A549 (cell line): ENCODE results near the gene FAM107B. TPM values are rescaled to one million over a fixed set of nuclear protein-coding genes. Genes with fewer than 3 reads are reported as not detected.

Experiments used
- ATAC-seq, 2 experiments: fragments of 200-7000 bp in 1 of 2; fragments of >200 bp in 1 of 2; cut with Nextera tagmentation in 1 of 2; cut with Tn5 transposase in 1 of 2; 3 replicates each; pipeline versions ENCODE4 v1.8.0 to v1.9.1; 2018 to 2020; ENCODE audit warnings: mild to moderate bottlenecking in 1 of 2, moderate library complexity in 1 of 2
- CTCF ChIA-PET: fragments of 300-600 bp; sonication (Branson Sonifier 250); formaldehyde crosslinking; extraction: SDS; loops from one replicate; lab custom pipeline; 2021; ENCODE audit warnings: antibody characterized with exemption, inconsistent platforms; lab: Yijun Ruan, JAX
- POLR2A ChIA-PET: fragments of 350-600 bp; formaldehyde crosslinking; extraction: SDS; loops from one replicate; lab custom pipeline; 2021; ENCODE audit warnings: antibody characterized with exemption, inconsistent platforms; lab: Yijun Ruan, JAX
- DNase-seq, 2 experiments: peaks; one replicate each; pipeline versions ENCODE4 v3.0.0 to v3.0.0-alpha.2; 2011 to 2016; ENCODE audit warnings: low read depth in 1 of 2, low spot score in 1 of 2
- FAIRE-seq: peaks from 2 replicates; lab custom pipeline; 2011; peaks lifted over from hg19 to GRCh38; lab: Jason Lieb, UNC
- H3K27ac ChIP-seq, 2 experiments: fragments of >200 bp; sonication (Bioruptor Twin); formaldehyde crosslinking; 3 replicates each; pipeline ENCODE4 v1.5.1; 2016 to 2017
- H3K4me1 ChIP-seq: fragments of >200 bp; sonication (Bioruptor Twin); formaldehyde crosslinking; 3 replicates; pipeline ENCODE4 v1.6.1; 2016
- H3K4me2 ChIP-seq: fragments of >200 bp; sonication (Bioruptor Twin); formaldehyde crosslinking; 3 replicates; pipeline ENCODE4 v1.6.1; 2016
- H3K4me3 ChIP-seq: fragments of >200 bp; sonication (Bioruptor Twin); formaldehyde crosslinking; 3 replicates; pipeline ENCODE4 v1.5.1; 2016
- H3K9me3 ChIP-seq: fragments of >200 bp; sonication (Bioruptor Twin); formaldehyde crosslinking; 3 replicates; pipeline ENCODE4 v1.6.1; 2016
- CHD4 ChIP-seq: fragments of 200-600 bp; sonication (generic); IDR thresholded peaks from 2 replicates; pipeline ENCODE4 v1.6.1; 2016; ENCODE audit warnings: antibody characterized with exemption, mild to moderate bottlenecking, borderline replicate concordance
- FOSB ChIP-seq: fragments of 250-450 bp; sonication (Bioruptor Pico); IDR thresholded peaks from 2 replicates; pipeline ENCODE4 v1.5.0; 2020; ENCODE audit warnings: mild to moderate bottlenecking, moderate library complexity
- HDAC2 ChIP-seq: fragments of 200-600 bp; sonication (generic); IDR thresholded peaks from 2 replicates; pipeline ENCODE4 v1.6.1; 2016
- HOXB13 ChIP-seq: fragments of 250-450 bp; sonication (Bioruptor Pico); IDR thresholded peaks from 2 replicates; pipeline ENCODE4 v1.5.0; 2020; ENCODE audit warnings: low read depth, mild to moderate bottlenecking, moderate library complexity
- JUN ChIP-seq, 2 experiments: fragments of >200 bp; sonication (Bioruptor Twin); formaldehyde crosslinking; IDR thresholded peaks; 2 replicates in 1 of 2; 3 replicates in 1 of 2; pipeline ENCODE4 v1.6.1; 2016 to 2017
- KDM5A ChIP-seq: fragments of 200-600 bp; sonication (generic); IDR thresholded peaks from 2 replicates; pipeline ENCODE4 v1.6.1; 2016; ENCODE audit warnings: antibody characterized with exemption, mild to moderate bottlenecking
- MAFK ChIP-seq: fragments of 450-650 bp; IDR thresholded peaks from 2 replicates; pipeline ENCODE4 v1.6.1; 2014; ENCODE audit not compliant: partially characterized antibody
- MAX ChIP-seq: IDR thresholded peaks from 2 replicates; pipeline ENCODE4 v1.6.1; 2012
- MAZ ChIP-seq: fragments of 150-350 bp; IDR thresholded peaks from 2 replicates; pipeline ENCODE4 v1.6.1; 2014; ENCODE audit warnings: antibody characterized with exemption, low read depth, low read length, borderline replicate concordance
- NPAS2 ChIP-seq: fragments of 250-450 bp; sonication (Bioruptor Pico); IDR thresholded peaks from 2 replicates; pipeline ENCODE4 v1.8.0; 2022; ENCODE audit warnings: mild to moderate bottlenecking, moderate library complexity, borderline replicate concordance
- PBX3 ChIP-seq: IDR thresholded peaks from 2 replicates; pipeline ENCODE4 v1.6.1; 2012
- PHF8 ChIP-seq: fragments of 200-600 bp; sonication (generic); IDR thresholded peaks from 2 replicates; pipeline ENCODE4 v1.6.1; 2016; ENCODE audit warnings: low read depth, mild to moderate bottlenecking, antibody characterized with exemption, moderate library complexity, borderline replicate concordance
- POLR2A ChIP-seq: IDR thresholded peaks from 2 replicates; pipeline ENCODE4 v1.6.1; 2012; ENCODE audit warnings: mild to moderate bottlenecking, low read length
- RAD21 ChIP-seq, 2 experiments: fragments of >200 bp in 1 of 2; sonication (Bioruptor Twin) in 1 of 2; formaldehyde crosslinking in 1 of 2; IDR thresholded peaks in 1 of 2; conservative IDR thresholded peaks in 1 of 2; 2 replicates in 1 of 2; 3 replicates in 1 of 2; pipeline ENCODE4 v1.6.1; 2012 to 2018; ENCODE audit warnings: inconsistent platforms in 1 of 2
- RCOR1 ChIP-seq: fragments of 150-350 bp; IDR thresholded peaks from 2 replicates; pipeline ENCODE4 v1.6.1; 2014; ENCODE audit warnings: antibody characterized with exemption, low read length, low read depth
- RNF2 ChIP-seq: fragments of 200-600 bp; sonication (generic); IDR thresholded peaks from 2 replicates; pipeline ENCODE4 v1.6.1; 2016; ENCODE audit warnings: low read depth, mild to moderate bottlenecking, antibody characterized with exemption, moderate library complexity, borderline replicate concordance
- ZC3H11A ChIP-seq: fragments of 450-650 bp; IDR thresholded peaks from 2 replicates; pipeline ENCODE4 v1.6.1; 2014; ENCODE audit warnings: antibody characterized with exemption, mild to moderate bottlenecking
- ZNF302 ChIP-seq: fragments of 250-450 bp; sonication (Bioruptor Pico); IDR thresholded peaks from 2 replicates; pipeline ENCODE4 v1.9.0; 2021; ENCODE audit warnings: inconsistent platforms, mild to moderate bottlenecking, moderate library complexity
- WGBS: methylation state at CpG from one replicate; pipeline ENCODE4 v1.1.6; 2017; ENCODE audit errors: missing lambda C conversion rate; 5-methylcytosine and 5-hydroxymethylcytosine counted together
- polyA plus RNA-seq, 4 experiments: library from polyadenylated mRNA; depleted of rRNA in 3 of 4; stranded (reverse); fragments of >200 nt; fragmentation: RNase III in 1 of 4; extraction: RNeasy Plus Mini Kit Qiagen cat#74134 plus additional on column Dnase treatment in 1 of 4; gene quantifications; 2 replicates in 3 of 4; 3 replicates in 1 of 4; pipeline ENCODE4 v1.2.3, GENCODE V29; 2011 to 2017
- TF ChIP-seq, protein P1 (sequence below): fragments of 200-600 bp; sonication (generic); IDR thresholded peaks from 2 replicates; pipeline ENCODE4 v1.6.1; 2016; ENCODE audit warnings: antibody characterized with exemption, mild to moderate bottlenecking, moderate library complexity
- TF ChIP-seq, protein P2 (sequence below): IDR thresholded peaks from 2 replicates; pipeline ENCODE4 v1.6.1; 2012; ENCODE audit warnings: low read depth, borderline replicate concordance
- TF ChIP-seq, protein P3 (sequence below): fragments of 250-450 bp; sonication (Bioruptor Pico); IDR thresholded peaks from 2 replicates; pipeline ENCODE4 v1.5.0; 2021; ENCODE audit warnings: mild to moderate bottlenecking, moderate library complexity, borderline replicate concordance
- TF ChIP-seq, protein P4 (sequence below): fragments of >200 bp; sonication (Bioruptor Twin); formaldehyde crosslinking; IDR thresholded peaks from 3 replicates; pipeline ENCODE4 v1.6.1; 2016

FAM107B gene
- polyA plus RNA-seq, 2 of the 4 experiments (the other 2 are of a cell fraction): 99.9 to 173 TPM

DNA sequence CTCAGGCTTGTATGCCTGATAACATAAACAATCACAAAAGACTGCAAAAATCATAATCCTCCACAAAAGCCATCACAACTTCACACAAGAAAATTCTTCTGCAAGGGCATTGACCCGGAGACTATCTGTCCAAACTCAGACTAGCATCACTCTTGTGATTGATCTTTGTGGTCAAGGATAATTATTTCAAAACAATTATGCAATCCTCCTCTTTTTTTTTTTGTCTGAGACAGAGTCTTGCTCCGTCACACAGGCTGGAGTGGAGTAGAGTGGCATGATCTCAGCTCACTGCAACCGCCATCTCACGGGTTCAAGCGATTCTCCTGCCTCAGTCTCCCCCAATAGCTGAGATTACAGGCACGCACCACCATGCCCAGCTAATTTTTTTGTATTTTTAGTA is 41.0 kb upstream of the FAM107B start:
- CTCF ChIA-PET: interaction anchor here (0.6 to 1.4 kb wide), 5 partner anchors 14 to 317 kb away, joined by 3 to 5 read pairs (median 3); no protein-coding TSS in a partner anchor
- Histone ChIP-seq H3K9me3 (no peaks in the 10 kb centered on the region), H3K4me3 (no peak overlapping the region)
- TF ChIP-seq HDAC2 (no peak), MAX (no peak), MAZ (no peak), CHD4 (no peak), RCOR1 (no peak), JUN (IDR thresholded peaks at IDR 0.05) (no peak), RAD21 (conservative IDR thresholded peaks at IDR 0.05 in 1 of 2, IDR thresholded peaks at IDR 0.05 in 1 of 2) (no peak), POLR2A (no peak), KDM5A (no peak), HOXB13 (CRISPR knock-in tag) (no peak), NPAS2 (CRISPR knock-in tag) (no peak), ZNF302 (CRISPR knock-in tag) (no peak), MAFK (no peak), RNF2 (no peak), ZC3H11A (no peak), FOSB (CRISPR knock-in tag) (no peak)
- TF ChIP-seq, protein P1, sequence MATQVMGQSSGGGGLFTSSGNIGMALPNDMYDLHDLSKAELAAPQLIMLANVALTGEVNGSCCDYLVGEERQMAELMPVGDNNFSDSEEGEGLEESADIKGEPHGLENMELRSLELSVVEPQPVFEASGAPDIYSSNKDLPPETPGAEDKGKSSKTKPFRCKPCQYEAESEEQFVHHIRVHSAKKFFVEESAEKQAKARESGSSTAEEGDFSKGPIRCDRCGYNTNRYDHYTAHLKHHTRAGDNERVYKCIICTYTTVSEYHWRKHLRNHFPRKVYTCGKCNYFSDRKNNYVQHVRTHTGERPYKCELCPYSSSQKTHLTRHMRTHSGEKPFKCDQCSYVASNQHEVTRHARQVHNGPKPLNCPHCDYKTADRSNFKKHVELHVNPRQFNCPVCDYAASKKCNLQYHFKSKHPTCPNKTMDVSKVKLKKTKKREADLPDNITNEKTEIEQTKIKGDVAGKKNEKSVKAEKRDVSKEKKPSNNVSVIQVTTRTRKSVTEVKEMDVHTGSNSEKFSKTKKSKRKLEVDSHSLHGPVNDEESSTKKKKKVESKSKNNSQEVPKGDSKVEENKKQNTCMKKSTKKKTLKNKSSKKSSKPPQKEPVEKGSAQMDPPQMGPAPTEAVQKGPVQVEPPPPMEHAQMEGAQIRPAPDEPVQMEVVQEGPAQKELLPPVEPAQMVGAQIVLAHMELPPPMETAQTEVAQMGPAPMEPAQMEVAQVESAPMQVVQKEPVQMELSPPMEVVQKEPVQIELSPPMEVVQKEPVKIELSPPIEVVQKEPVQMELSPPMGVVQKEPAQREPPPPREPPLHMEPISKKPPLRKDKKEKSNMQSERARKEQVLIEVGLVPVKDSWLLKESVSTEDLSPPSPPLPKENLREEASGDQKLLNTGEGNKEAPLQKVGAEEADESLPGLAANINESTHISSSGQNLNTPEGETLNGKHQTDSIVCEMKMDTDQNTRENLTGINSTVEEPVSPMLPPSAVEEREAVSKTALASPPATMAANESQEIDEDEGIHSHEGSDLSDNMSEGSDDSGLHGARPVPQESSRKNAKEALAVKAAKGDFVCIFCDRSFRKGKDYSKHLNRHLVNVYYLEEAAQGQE: no peak
- TF ChIP-seq, protein P2, sequence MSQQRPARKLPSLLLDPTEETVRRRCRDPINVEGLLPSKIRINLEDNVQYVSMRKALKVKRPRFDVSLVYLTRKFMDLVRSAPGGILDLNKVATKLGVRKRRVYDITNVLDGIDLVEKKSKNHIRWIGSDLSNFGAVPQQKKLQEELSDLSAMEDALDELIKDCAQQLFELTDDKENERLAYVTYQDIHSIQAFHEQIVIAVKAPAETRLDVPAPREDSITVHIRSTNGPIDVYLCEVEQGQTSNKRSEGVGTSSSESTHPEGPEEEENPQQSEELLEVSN: no peak
- TF ChIP-seq, all 56 proteins: peak for 0
- no peak for DNase-seq
- Histone ChIP-seq H3K4me2 (no peak overlapping the region), H3K4me1 (peaks cover 25% of the 10 kb centered on the region), H3K27ac (peak overlapping the region in 1 of 2 experiments; percentile 66; a peak in 3 of 6 replicates)
- 89% methylated on average over 6 of the region's 6 CpGs for WGBS
- ATAC-seq: no peak
- POLR2A ChIA-PET: no interaction called here
- no peak for FAIRE-seq

DNA sequence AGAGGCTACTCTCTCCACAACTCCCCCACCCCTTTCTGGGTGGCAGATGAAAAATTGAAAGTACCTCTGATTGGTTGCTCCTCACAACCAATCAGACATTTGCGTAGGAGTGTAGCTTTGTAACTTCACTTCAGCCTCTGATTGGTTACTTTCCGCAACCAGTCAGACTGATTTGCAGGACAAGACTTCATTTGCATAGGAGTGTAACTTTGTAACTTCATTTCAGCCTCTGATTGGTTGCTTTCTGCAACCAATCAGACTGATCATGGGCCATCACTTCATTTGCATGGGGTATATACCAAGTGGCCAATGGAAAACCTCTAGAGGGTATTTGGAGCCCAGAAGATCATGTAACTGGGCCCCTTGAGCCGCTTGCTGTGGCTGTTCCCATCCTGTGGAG is 37.6 kb upstream of the FAM107B start:
- no peaks in the 10 kb centered on the region for H3K9me3 ChIP-seq
- H3K4me2 ChIP-seq: no peak overlapping the region
- H3K27ac ChIP-seq: peak overlapping the region in 1 of 2 experiments; percentile 57; a peak in 2 of 6 replicates
- POLR2A ChIA-PET: no interaction called here
- FAIRE-seq: no peak
- ATAC-seq: no peak; a peak in 1 of 6 replicates
- CTCF ChIA-PET: interaction anchor here (0.8 to 1.0 kb wide), 2 partner anchors 11 to 21 kb away, joined by 3 read pairs; no protein-coding TSS in a partner anchor
- peak in 1 of 2 experiments; percentile 63 for DNase-seq
- TF ChIP-seq, protein P3, sequence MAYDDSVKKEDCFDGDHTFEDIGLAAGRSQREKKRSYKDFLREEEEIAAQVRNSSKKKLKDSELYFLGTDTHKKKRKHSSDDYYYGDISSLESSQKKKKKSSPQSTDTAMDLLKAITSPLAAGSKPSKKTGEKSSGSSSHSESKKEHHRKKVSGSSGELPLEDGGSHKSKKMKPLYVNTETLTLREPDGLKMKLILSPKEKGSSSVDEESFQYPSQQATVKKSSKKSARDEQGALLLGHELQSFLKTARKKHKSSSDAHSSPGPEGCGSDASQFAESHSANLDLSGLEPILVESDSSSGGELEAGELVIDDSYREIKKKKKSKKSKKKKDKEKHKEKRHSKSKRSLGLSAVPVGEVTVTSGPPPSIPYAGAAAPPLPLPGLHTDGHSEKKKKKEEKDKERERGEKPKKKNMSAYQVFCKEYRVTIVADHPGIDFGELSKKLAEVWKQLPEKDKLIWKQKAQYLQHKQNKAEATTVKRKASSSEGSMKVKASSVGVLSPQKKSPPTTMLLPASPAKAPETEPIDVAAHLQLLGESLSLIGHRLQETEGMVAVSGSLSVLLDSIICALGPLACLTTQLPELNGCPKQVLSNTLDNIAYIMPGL: no peak
- TF ChIP-seq MAZ: no peak
- TF ChIP-seq PHF8: no peak
- TF ChIP-seq MAX: no peak
- no peak for TF ChIP-seq PBX3
- TF ChIP-seq, protein P4, sequence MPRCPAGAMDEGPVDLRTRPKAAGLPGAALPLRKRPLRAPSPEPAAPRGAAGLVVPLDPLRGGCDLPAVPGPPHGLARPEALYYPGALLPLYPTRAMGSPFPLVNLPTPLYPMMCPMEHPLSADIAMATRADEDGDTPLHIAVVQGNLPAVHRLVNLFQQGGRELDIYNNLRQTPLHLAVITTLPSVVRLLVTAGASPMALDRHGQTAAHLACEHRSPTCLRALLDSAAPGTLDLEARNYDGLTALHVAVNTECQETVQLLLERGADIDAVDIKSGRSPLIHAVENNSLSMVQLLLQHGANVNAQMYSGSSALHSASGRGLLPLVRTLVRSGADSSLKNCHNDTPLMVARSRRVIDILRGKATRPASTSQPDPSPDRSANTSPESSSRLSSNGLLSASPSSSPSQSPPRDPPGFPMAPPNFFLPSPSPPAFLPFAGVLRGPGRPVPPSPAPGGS: no peak
- TF ChIP-seq, all 56 proteins: peak for 0
- H3K4me1 ChIP-seq: no peaks in the 10 kb centered on the region
- H3K4me3 ChIP-seq: no peak overlapping the region
- WGBS: 90% methylated on average over 3 of the region's 3 CpGs
